ENCODE results near the gene CAB39L. TPM values are rescaled to one million over a fixed set of nuclear protein-coding genes. Genes with fewer than 3 reads are reported as not detected.
A peak's percentile ranks its signal among the peaks of the same experiment; 100 is the strongest.

The CAB39L gene
- total and polyA plus RNA-seq, 9 of the 15 experiments (the other 6 are each of a cell fraction or from before 2014, with no cell fraction given), result 1.1 to 4.2 (median 2.6) TPM

DNA sequence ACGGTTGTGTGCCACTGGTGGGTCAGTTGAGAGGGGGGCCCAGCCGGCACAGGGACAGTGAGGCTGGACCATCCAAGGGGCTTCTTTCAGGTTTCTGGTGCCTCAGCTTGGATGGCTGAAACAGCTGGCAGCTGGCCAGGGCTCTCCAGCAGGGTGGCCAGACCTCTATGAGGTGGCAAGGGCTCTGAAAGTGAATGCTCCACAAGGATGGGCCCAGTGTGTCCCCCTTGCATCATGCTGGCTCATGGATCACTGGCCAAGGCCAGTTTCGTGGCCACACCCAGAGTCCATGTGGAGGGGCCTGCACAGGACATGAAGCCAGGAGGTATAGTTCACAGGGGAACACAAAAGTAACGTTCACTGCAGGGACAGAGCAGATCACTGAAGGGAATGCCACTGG is 146.5 kb downstream of the CAB39L start:
- no TSS peak for BruUV-seq (replicated peaks)
- peaks cover 2 to 6% of the 10 kb centered on the region in 2 experiments; a peak in 2 of 5 replicates for H3K4me1 ChIP-seq (replicated peaks in 1 of 2; ENCODE audit: control insufficient read depth in 2 of 2, insufficient read depth in 2 of 2, low read length in 2 of 2)
- H3K4me3 ChIP-seq, result no peak overlapping the region
- POLR2A ChIA-PET, result interaction anchor here (0.6 kb wide), 1 partner anchor 17 kb away, joined by 3 read pairs; no protein-coding TSS in a partner anchor
- FAIRE-seq (no peak), ATAC-seq (no peak), DNase-seq (ENCODE audit: extremely low read depth in 1 of 4, low spot score in 3 of 4) (no peak)
- no peaks in the 10 kb centered on the region for H3K79me2 ChIP-seq (ENCODE audit: control insufficient read depth, insufficient read depth, low read length)
- H3K9me3 ChIP-seq (replicated peaks; ENCODE audit: control insufficient read depth, insufficient read depth, low read depth, low read length), result no peaks in the 10 kb centered on the region
- TF ChIP-seq PML (IDR thresholded peaks at IDR 0.05; ENCODE audit: low read length) (no peak), CEBPB (tag; IDR thresholded peaks at IDR 0.05) (no peak), NFIC (IDR thresholded peaks at IDR 0.05) (peak; percentile 47)
- H3K9ac ChIP-seq (ENCODE audit: insufficient read depth in 1 of 2, low read depth in 2 of 2, low read length in 2 of 2), result no peak overlapping the region
- WGBS (ENCODE audit: insufficient coverage, low coverage, missing lambda C conversion rate), result 33% methylated on average over 4 of the region's 4 CpGs
- no peaks in the 10 kb centered on the region for H3K36me3 ChIP-seq (ENCODE audit: control insufficient read depth, insufficient read depth, low read length)
- intact Hi-C loops (cut with micrococcal nuclease) (no loop called here), in situ Hi-C loops (cut with MboI) (no loop called here)
- H3K27me3 ChIP-seq (ENCODE audit: control insufficient read depth in 2 of 2, insufficient read depth in 2 of 2, low read length in 2 of 2), result no peaks in the 10 kb centered on the region
- H4K20me1 ChIP-seq (replicated peaks; ENCODE audit: control insufficient read depth, insufficient read depth, low read length), result no peaks in the 10 kb centered on the region
- H3K27ac ChIP-seq (ENCODE audit: extremely low read depth, low read depth, low read length), result no peak overlapping the region
- CTCF ChIA-PET (ENCODE audit: low intra/inter-chr PET ratio), result no interaction called here
- no peak overlapping the region for H3K4me2 ChIP-seq (ENCODE audit: insufficient read depth, low read length)
- no peaks in the 10 kb centered on the region for H3K9me1 ChIP-seq (ENCODE audit: control insufficient read depth, insufficient read depth, low read length)
- H2AFZ ChIP-seq (ENCODE audit: low read depth, low read length), result no peak overlapping the region

DNA sequence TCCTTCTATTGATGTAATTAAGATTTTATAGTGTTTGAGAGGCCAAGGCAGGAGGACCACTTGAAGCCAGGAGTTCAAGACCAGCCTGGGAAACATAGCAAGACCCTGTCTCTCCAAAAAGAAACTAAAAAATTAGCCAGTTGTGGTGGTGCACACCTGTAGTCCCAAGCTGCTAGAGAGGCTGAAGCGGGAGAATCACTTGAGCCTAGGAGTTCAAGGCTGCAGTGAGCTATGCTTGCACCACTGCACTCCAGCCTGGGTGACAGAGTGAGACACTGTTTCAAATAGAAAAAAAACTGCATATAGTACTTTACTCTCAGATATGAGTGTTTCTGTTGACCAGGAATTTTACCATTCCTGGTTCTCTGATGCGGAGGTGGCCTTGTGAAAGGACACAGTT is 147.2 kb downstream of the CAB39L start:
- no TSS peak for BruUV-seq (replicated peaks)
- CTCF ChIA-PET (ENCODE audit: low intra/inter-chr PET ratio), result no interaction called here
- Histone ChIP-seq H3K9me3 (replicated peaks; ENCODE audit: control insufficient read depth, insufficient read depth, low read depth, low read length) (no peaks in the 10 kb centered on the region), H3K4me3 (no peak overlapping the region), H4K20me1 (replicated peaks; ENCODE audit: control insufficient read depth, insufficient read depth, low read length) (no peaks in the 10 kb centered on the region), H3K4me2 (ENCODE audit: insufficient read depth, low read length) (no peak overlapping the region), H3K9ac (ENCODE audit: insufficient read depth in 1 of 2, low read depth in 2 of 2, low read length in 2 of 2) (no peak overlapping the region), H3K79me2 (ENCODE audit: control insufficient read depth, insufficient read depth, low read length) (no peaks in the 10 kb centered on the region), H3K27ac (ENCODE audit: extremely low read depth, low read depth, low read length) (no peak overlapping the region), H3K4me1 (replicated peaks in 1 of 2; ENCODE audit: control insufficient read depth in 2 of 2, insufficient read depth in 2 of 2, low read length in 2 of 2) (peaks cover 2 to 6% of the 10 kb centered on the region in 2 experiments; a peak in 2 of 5 replicates), H3K9me1 (ENCODE audit: control insufficient read depth, insufficient read depth, low read length) (no peaks in the 10 kb centered on the region), H2AFZ (ENCODE audit: low read depth, low read length) (no peak overlapping the region), H3K27me3 (ENCODE audit: control insufficient read depth in 2 of 2, insufficient read depth in 2 of 2, low read length in 2 of 2) (no peaks in the 10 kb centered on the region), H3K36me3 (ENCODE audit: control insufficient read depth, insufficient read depth, low read length) (no peaks in the 10 kb centered on the region)
- no peak for DNase-seq (ENCODE audit: extremely low read depth in 1 of 4, low spot score in 3 of 4)
- no peak for FAIRE-seq
- WGBS (ENCODE audit: insufficient coverage, low coverage, missing lambda C conversion rate), result 80% methylated on average over 2 of the region's 2 CpGs
- no peak for ATAC-seq
- POLR2A ChIA-PET, result no interaction called here
- in situ Hi-C loops (cut with MboI) (no loop called here), intact Hi-C loops (cut with micrococcal nuclease) (no loop called here)
- TF ChIP-seq ZBTB49 (CRISPR knock-in tag; IDR thresholded peaks at IDR 0.05; ENCODE audit: borderline replicate concordance), result no peak
- TF ChIP-seq FOXK1 (CRISPR knock-in tag; IDR thresholded peaks at IDR 0.05; ENCODE audit: borderline replicate concordance), result no peak
- no peak for TF ChIP-seq CREM (IDR thresholded peaks at IDR 0.05; ENCODE audit: low read depth)
- no peak for TF ChIP-seq ZNF311 (CRISPR knock-in tag; IDR thresholded peaks at IDR 0.05)
- TF ChIP-seq WHSC1 (IDR thresholded peaks at IDR 0.05; ENCODE audit: low read length), result no peak
- no peak for TF ChIP-seq ZC3H4 (CRISPR knock-in tag; IDR thresholded peaks at IDR 0.05; ENCODE audit: borderline replicate concordance)
- TF ChIP-seq POLR2A (conservative IDR thresholded peaks at IDR 0.05), result no peak
- TF ChIP-seq E2F8 (IDR thresholded peaks at IDR 0.05; ENCODE audit: low read depth, partially characterized antibody), result no peak

Data from K562 (cell line).